ENCODE measurements around the gene MOSPD3.
"Not testable (repeated sequence)": the region's sequence is repeated elsewhere in the genome, so short reads cannot be mapped to it uniquely, and the experiment has no call there.

MOSPD3 gene, protein sequence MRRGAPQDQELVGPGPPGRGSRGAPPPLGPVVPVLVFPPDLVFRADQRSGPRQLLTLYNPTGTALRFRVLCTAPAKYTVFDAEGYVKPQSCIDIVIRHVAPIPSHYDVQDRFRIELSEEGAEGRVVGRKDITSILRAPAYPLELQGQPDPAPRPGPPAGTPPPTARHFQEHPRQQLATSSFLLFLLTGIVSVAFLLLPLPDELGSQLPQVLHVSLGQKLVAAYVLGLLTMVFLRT

DNA sequence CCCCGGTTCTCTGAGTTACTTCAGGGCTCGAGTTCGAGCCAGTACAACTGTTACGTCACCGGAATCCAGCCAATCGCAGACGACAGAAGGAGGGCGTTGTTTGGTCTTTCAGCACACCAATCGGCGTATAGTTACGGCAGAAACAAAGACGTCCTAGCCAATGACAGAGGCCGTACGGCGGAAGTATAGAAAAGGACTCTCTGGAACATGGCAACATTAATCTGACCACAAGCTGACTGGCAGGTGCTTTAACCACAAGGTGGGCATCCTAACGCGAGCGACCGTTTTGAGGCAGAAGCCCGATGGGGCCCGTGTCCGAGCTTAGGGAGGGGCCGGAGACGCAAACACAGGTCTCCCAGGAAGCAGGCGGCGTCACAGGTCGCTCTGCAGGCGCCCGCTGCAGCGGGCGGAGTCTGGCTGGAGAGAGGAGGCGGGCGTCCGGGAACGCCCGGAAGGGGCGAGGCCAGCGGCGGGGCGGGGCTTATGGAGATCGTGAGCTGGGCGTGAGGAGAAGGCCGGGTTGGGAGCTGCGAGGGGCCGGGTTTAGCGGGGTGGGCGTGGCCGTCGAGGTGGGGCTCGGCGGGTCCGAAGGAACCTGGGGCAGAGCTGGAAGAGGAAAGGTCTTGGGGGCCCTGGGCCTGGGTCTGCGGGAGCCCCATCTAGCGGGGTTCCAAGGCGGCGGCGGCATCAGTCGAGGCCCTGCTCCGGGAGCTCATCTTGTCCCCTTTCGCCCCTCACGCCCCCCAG lies at the start of gene MOSPD3:
Gene MOSPD3 (plus strand): TSS at position 558 of the 747 bp plus-strand sequence. CDS start 252 bp downstream, outside the sequence.
- peak within 1 kb of the TSS; percentile 77 to 90 (median 83) for H3K4me3 ChIP-seq (ENCODE audit: low read depth in 1 of 5, low read length in 5 of 5)
- H3K9me3 ChIP-seq (ENCODE audit: control insufficient read depth in 5 of 5, low read length in 5 of 5) = no peaks in the 10 kb centered on the region
- peaks cover 3 to 20% (median 15%) of the 10 kb centered on the region in 5 donors for H3K4me1 ChIP-seq (ENCODE audit: control insufficient read depth in 5 of 5, insufficient read depth in 5 of 5, low read length in 5 of 5)
- peaks cover 0 to 8% (median 2%) of the 10 kb centered on the region in 5 donors for H3K36me3 ChIP-seq (ENCODE audit: control insufficient read depth in 5 of 5, insufficient read depth in 5 of 5, low read length in 5 of 5)
- H3K9ac ChIP-seq (ENCODE audit: low read length in 5 of 5) = peak within 1 kb of the TSS; percentile 70 to 90 (median 76)
- H3K27me3 ChIP-seq (ENCODE audit: control insufficient read depth in 5 of 5, insufficient read depth in 4 of 5, low read length in 5 of 5) = no peaks in the 10 kb centered on the region
- peak within 1 kb of the TSS; percentile 84 for H3K27ac ChIP-seq (ENCODE audit: low read depth, low read length)

DNA sequence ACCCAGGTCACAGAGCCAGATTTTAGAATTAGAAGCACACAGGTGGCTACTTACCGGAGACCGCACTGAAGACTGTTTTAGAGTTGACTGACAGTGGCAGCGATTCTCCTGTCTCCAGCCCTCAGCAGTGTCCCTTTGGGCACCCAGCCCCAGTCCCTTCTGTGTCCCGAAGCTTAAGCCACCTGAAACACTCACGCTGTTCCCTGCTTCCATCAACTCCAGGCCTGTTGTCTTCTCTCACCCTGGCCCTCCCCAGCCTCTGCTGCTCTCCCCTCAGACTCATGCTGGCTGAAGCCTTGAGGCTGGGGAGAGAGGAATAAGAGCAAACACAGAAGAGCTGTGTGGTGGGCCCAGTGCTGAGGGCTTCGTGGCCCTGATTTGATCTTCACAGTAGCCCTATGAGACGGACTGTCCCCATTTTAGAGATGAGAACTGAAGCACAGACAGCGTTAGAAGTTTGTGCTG lies 49.2 kb upstream of the MOSPD3 start:
- no peaks in the 10 kb centered on the region for H3K9me3 ChIP-seq (ENCODE audit: control insufficient read depth in 5 of 5, low read length in 5 of 5)
- no peak overlapping the region for H3K9ac ChIP-seq (ENCODE audit: low read length in 5 of 5)
- peaks cover 0 to 18% (median 7%) of the 10 kb centered on the region in 5 donors for H3K36me3 ChIP-seq (ENCODE audit: control insufficient read depth in 5 of 5, insufficient read depth in 5 of 5, low read length in 5 of 5)
- peaks cover 1 to 60% (median 21%) of the 10 kb centered on the region in 5 donors for H3K4me1 ChIP-seq (ENCODE audit: control insufficient read depth in 5 of 5, insufficient read depth in 5 of 5, low read length in 5 of 5)
- no peak overlapping the region for H3K4me3 ChIP-seq (ENCODE audit: low read depth in 1 of 5, low read length in 5 of 5)
- H3K27me3 ChIP-seq (ENCODE audit: control insufficient read depth in 5 of 5, insufficient read depth in 4 of 5, low read length in 5 of 5) = no peaks in the 10 kb centered on the region
- no peak overlapping the region for H3K27ac ChIP-seq (ENCODE audit: low read depth, low read length)

DNA sequence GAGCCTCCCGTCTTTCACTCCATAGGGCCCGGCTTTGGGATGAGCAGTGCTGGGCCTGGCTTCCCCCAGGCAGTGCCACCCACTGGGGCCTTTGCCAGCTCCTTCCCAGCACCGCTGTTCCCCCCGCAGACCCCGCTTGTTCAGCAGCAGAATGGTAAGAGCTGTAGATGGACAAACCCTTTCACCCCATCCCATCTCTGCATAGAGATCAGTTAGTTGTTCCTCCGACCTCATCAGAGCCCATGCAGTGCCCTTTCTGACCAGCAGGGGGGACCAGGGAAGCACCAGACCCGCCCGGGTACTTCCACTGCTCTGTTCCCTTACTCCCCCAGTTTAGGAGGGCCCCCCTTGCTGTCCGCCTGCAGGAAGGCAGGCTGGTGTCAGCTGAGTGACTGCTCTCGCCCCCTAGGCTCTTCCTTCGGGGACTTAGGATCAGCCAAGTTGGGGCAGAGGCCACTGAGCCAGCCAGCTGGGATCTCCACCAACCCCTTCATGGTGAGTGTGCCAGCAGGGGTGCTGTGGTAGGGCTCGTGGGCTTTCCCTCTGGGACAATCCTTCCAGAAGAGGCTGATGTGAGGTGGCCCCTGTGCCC lies 48.4 kb upstream of the MOSPD3 start:
- Histone ChIP-seq H3K27me3 (ENCODE audit: control insufficient read depth in 5 of 5, insufficient read depth in 4 of 5, low read length in 5 of 5) (no peaks in the 10 kb centered on the region), H3K4me1 (ENCODE audit: control insufficient read depth in 5 of 5, insufficient read depth in 5 of 5, low read length in 5 of 5) (peaks cover 1 to 62% (median 22%) of the 10 kb centered on the region in 5 donors), H3K4me3 (ENCODE audit: low read depth in 1 of 5, low read length in 5 of 5) (no peak overlapping the region), H3K9ac (ENCODE audit: low read length in 5 of 5) (peak overlapping the region in 1 of 5 donors; percentile 21), H3K27ac (ENCODE audit: low read depth, low read length) (no peak overlapping the region), H3K36me3 (ENCODE audit: control insufficient read depth in 5 of 5, insufficient read depth in 5 of 5, low read length in 5 of 5) (peaks cover 0 to 18% (median 7%) of the 10 kb centered on the region in 5 donors), H3K9me3 (ENCODE audit: control insufficient read depth in 5 of 5, low read length in 5 of 5) (no peaks in the 10 kb centered on the region)

DNA sequence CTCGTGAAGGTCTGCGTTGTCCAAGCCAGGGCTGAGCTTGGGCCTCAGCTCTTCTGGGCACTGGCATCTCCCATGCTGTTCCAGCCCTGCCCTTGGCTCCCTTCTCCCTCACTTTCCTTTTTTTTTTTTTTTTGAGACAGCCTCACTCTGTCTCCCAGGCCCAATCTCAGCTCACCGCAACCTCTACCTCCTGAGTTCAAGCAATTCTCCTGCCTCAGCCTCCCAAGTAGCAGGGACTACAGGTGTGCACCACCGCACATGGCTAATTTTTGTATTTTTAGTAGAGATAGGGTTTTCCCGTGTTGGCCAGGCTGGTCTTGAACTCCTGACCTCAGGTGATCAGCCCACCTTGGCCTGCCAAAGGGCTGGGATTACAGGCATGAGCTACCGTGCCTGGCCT lies 47.9 kb upstream of the MOSPD3 start:
- Histone ChIP-seq H3K4me1 (ENCODE audit: control insufficient read depth in 5 of 5, insufficient read depth in 5 of 5, low read length in 5 of 5) (peaks cover 0 to 63% (median 23%) of the 10 kb centered on the region in 5 donors), H3K36me3 (ENCODE audit: control insufficient read depth in 5 of 5, insufficient read depth in 5 of 5, low read length in 5 of 5) (peaks cover 0 to 18% (median 7%) of the 10 kb centered on the region in 5 donors)
- H3K9ac ChIP-seq (ENCODE audit: low read length in 5 of 5); H3K9me3 ChIP-seq (ENCODE audit: control insufficient read depth in 5 of 5, low read length in 5 of 5); H3K27me3 ChIP-seq (ENCODE audit: control insufficient read depth in 5 of 5, insufficient read depth in 4 of 5, low read length in 5 of 5); H3K4me3 ChIP-seq (ENCODE audit: low read depth in 1 of 5, low read length in 5 of 5); H3K27ac ChIP-seq (ENCODE audit: low read depth, low read length): not testable (repeated sequence)

DNA sequence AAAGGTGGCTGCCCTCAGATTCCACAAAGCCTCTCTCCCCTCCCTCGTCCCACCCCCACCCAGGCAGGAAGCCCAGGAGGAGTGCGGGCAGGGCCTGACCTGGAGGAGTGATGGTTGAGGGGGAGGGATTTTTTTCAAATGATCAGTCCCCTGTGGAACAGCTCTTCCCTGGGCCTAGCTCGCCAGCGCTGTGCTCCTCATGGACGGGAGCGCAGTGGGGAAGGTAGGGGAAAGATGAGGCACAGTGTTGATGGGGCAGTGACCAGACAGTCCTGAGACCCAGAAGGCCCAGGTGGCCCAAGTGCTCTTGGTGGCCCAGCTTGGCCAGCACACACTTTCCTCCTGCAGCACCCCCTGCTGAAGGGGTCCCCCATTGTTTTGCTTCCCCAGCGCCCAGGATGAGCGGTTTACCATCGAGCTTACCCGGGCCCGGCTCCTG lies 47.2 kb upstream of the MOSPD3 start:
- H3K36me3 ChIP-seq (ENCODE audit: control insufficient read depth in 5 of 5, insufficient read depth in 5 of 5, low read length in 5 of 5) = peaks cover 0 to 18% (median 7%) of the 10 kb centered on the region in 5 donors
- no peak overlapping the region for H3K27ac ChIP-seq (ENCODE audit: low read depth, low read length)
- no peaks in the 10 kb centered on the region for H3K9me3 ChIP-seq (ENCODE audit: control insufficient read depth in 5 of 5, low read length in 5 of 5)
- no peak overlapping the region for H3K9ac ChIP-seq (ENCODE audit: low read length in 5 of 5)
- no peak overlapping the region for H3K4me3 ChIP-seq (ENCODE audit: low read depth in 1 of 5, low read length in 5 of 5)
- H3K27me3 ChIP-seq (ENCODE audit: control insufficient read depth in 5 of 5, insufficient read depth in 4 of 5, low read length in 5 of 5) = no peaks in the 10 kb centered on the region
- peaks cover 0 to 67% (median 31%) of the 10 kb centered on the region in 5 donors for H3K4me1 ChIP-seq (ENCODE audit: control insufficient read depth in 5 of 5, insufficient read depth in 5 of 5, low read length in 5 of 5)

DNA sequence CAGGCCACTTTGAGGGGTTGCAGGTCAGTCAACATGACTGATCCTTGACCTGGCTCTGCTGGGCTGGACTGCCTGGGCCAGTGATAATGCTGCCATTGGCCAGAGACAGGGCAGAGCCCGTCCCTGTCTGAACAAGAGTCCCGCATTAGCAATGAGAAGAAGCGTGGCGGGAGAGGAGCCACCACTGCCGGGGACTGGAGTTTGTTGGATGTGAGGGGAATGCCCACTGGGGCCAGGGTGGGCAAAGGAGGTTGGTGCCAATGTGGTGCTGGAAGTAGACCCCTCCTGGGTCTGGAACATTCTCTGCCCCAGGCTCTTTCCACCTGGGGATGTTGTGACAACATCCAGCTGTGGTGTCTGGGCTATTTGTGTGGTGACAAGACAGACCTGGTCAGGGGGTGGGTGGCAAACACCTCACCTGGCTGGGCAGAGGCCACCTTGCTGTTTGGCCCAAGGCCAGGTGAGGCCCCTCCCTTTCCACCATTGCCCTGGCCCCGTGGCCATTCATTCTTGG lies 46.3 kb upstream of the MOSPD3 start:
- no peak overlapping the region for H3K27ac ChIP-seq (ENCODE audit: low read depth, low read length)
- H3K9me3 ChIP-seq (ENCODE audit: control insufficient read depth in 5 of 5, low read length in 5 of 5) = no peaks in the 10 kb centered on the region
- no peaks in the 10 kb centered on the region for H3K27me3 ChIP-seq (ENCODE audit: control insufficient read depth in 5 of 5, insufficient read depth in 4 of 5, low read length in 5 of 5)
- no peak overlapping the region for H3K9ac ChIP-seq (ENCODE audit: low read length in 5 of 5)
- H3K4me3 ChIP-seq (ENCODE audit: low read depth in 1 of 5, low read length in 5 of 5) = no peak overlapping the region
- H3K4me1 ChIP-seq (ENCODE audit: control insufficient read depth in 5 of 5, insufficient read depth in 5 of 5, low read length in 5 of 5) = peaks cover 1 to 70% (median 34%) of the 10 kb centered on the region in 5 donors
- H3K36me3 ChIP-seq (ENCODE audit: control insufficient read depth in 5 of 5, insufficient read depth in 5 of 5, low read length in 5 of 5) = peaks cover 0 to 18% (median 7%) of the 10 kb centered on the region in 5 donors

DNA sequence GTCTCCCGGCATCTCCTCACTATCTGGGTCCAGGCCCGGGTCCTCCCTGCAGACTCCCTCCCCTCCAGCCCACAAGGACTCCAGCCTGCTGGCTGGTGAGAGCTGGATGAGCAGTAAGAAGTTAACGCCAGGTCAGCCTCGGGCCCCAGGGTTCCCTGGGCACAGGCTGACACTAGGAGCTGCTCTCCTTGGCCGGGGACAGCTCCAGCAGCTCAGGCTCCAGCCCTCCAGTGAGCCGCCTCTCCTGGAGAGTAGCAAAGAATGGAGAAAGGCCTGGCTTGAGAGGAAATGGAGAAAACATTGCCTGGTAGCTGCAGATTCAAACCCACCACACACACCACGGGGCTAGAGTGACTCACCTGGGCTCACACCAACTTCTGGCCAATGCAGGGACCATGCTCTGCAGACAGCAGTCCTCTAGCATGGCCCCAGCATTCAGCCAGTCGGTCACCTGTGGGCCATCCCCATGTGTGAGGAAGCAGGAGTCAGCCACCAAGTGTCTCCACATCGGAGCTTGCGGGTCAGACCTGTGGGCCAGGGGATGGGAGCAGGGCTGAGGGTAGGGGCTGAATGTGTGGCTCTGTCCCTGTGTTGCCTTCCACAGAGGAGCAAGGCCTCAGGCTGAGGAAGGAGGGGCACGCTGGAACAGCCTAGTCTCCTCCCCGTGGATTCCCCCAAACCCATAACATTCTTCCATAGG lies 45.2 kb upstream of the MOSPD3 start:
- peaks cover 1 to 59% (median 33%) of the 10 kb centered on the region in 5 donors for H3K4me1 ChIP-seq (ENCODE audit: control insufficient read depth in 5 of 5, insufficient read depth in 5 of 5, low read length in 5 of 5)
- H3K4me3 ChIP-seq (ENCODE audit: low read depth in 1 of 5, low read length in 5 of 5) = no peak overlapping the region
- H3K27ac ChIP-seq (ENCODE audit: low read depth, low read length) = no peak overlapping the region
- H3K9me3 ChIP-seq (ENCODE audit: control insufficient read depth in 5 of 5, low read length in 5 of 5) = no peaks in the 10 kb centered on the region
- peaks cover 0 to 13% (median 8%) of the 10 kb centered on the region in 5 donors for H3K36me3 ChIP-seq (ENCODE audit: control insufficient read depth in 5 of 5, insufficient read depth in 5 of 5, low read length in 5 of 5)
- no peaks in the 10 kb centered on the region for H3K27me3 ChIP-seq (ENCODE audit: control insufficient read depth in 5 of 5, insufficient read depth in 4 of 5, low read length in 5 of 5)
- no peak overlapping the region for H3K9ac ChIP-seq (ENCODE audit: low read length in 5 of 5)

DNA sequence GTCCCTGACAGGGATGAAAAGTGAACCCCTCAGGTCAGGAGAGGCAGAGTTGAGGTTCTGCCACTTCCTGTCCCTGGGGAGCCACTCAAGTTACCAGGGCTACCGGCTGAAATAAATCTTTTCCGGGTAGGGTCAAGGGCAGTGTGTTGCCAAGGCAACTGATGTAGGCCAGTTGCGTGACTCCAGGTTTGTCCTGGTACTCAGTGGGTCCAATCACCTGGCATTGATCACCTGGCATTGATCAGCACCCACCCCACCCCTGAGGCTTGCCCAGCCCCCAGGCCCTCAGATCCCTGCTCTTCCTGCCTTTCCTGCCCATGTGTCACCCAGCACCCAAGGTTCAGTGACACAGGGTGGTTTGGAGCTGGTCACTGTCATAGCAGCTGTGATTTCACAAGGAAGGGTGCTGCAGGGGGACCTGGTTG lies 44.6 kb upstream of the MOSPD3 start:
- Histone ChIP-seq H3K4me1 (ENCODE audit: control insufficient read depth in 5 of 5, insufficient read depth in 5 of 5, low read length in 5 of 5) (peaks cover 1 to 53% (median 33%) of the 10 kb centered on the region in 5 donors), H3K27ac (ENCODE audit: low read depth, low read length) (no peak overlapping the region), H3K9ac (ENCODE audit: low read length in 5 of 5) (no peak overlapping the region), H3K9me3 (ENCODE audit: control insufficient read depth in 5 of 5, low read length in 5 of 5) (no peaks in the 10 kb centered on the region), H3K36me3 (ENCODE audit: control insufficient read depth in 5 of 5, insufficient read depth in 5 of 5, low read length in 5 of 5) (peaks cover 0 to 11% (median 4%) of the 10 kb centered on the region in 5 donors), H3K4me3 (ENCODE audit: low read depth in 1 of 5, low read length in 5 of 5) (no peak overlapping the region), H3K27me3 (ENCODE audit: control insufficient read depth in 5 of 5, insufficient read depth in 4 of 5, low read length in 5 of 5) (no peaks in the 10 kb centered on the region)

DNA sequence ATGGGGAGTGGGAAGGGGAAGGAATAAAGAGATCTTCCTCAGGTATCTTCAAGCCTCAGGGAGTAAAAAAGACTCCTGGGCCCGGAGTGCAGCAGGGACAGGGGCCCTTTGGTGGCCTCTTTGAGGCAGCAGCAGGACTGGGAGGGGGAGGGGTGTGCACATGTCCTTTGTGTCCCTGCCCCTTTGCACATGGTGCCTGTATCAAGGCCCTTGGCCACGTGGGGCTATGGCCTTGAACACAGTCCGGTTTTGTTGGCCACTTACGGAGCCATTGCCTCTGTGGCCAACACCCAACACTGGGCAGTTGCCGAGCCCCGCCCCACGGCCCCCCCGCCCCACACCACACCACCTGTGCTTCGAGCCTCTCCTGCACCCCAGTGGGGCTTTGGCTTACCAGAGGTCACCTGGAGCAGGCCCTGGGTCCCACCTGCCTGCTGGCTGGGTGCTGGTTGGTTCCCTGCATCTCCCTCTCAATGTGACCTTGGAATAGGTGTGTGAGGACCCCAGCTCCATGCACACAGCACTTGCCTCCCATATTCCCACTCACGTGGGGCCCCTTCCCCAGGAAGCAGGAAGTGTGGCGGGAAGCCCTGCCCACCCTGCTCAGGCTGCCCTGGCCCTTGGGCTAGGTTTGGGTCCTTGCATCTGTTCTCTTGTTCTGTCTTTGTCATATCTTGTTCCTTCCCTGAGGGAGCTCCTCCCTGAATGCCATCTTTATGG lies 44.0 kb upstream of the MOSPD3 start:
- Histone ChIP-seq H3K27me3 (ENCODE audit: control insufficient read depth in 5 of 5, insufficient read depth in 4 of 5, low read length in 5 of 5) (no peaks in the 10 kb centered on the region), H3K9me3 (ENCODE audit: control insufficient read depth in 5 of 5, low read length in 5 of 5) (no peaks in the 10 kb centered on the region), H3K4me1 (ENCODE audit: control insufficient read depth in 5 of 5, insufficient read depth in 5 of 5, low read length in 5 of 5) (peaks cover 1 to 47% (median 33%) of the 10 kb centered on the region in 5 donors), H3K4me3 (ENCODE audit: low read depth in 1 of 5, low read length in 5 of 5) (no peak overlapping the region), H3K27ac (ENCODE audit: low read depth, low read length) (no peak overlapping the region), H3K9ac (ENCODE audit: low read length in 5 of 5) (no peak overlapping the region), H3K36me3 (ENCODE audit: control insufficient read depth in 5 of 5, insufficient read depth in 5 of 5, low read length in 5 of 5) (peaks cover 0 to 11% (median 0%) of the 10 kb centered on the region in 5 donors)
